Measurements from ENCODE around the gene CCDC117.

CCDC117 gene

DNA sequence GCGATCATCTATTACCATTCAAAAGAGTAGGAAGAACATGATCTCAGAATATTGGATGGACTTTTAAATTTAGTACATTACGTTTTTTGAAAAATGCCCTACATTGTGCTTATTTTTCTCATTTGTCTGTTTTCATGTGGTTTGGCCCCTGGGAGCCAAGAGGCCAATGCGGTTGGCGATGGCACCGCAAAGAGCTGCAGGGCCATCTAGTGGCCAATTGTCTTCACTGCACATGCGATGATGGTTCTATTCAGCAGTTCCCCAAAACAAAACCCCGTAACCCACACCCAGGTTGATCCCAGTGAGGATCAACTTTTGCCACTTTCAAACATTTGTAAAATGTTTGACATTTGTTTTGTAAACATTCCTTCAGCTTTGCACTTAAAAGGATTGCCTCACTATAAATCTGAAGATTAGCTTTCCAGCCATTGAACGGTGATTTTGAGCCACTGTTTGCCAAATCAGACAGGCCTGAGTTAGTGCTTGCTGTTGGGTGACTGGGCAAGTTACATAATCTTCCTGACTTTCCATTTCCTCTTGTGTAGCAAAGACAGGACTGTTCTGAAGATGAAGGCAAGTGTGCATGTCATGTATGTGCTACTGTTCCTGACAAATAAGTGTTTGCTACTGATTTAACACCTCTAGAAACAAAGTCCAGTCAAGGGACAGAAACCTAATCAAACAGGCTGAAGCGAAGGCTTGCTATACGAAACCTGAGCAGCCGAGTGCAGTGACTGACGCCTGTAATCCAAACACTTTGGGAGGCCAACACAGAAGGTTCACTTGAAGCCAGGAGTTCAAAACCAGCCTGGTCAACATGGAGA is 57.1 kb downstream of the CCDC117 start:
- H3K27ac ChIP-seq: no peak overlapping the region
- no peak for TF ChIP-seq ZFX (IDR thresholded peaks at IDR 0.05; ENCODE audit: borderline replicate concordance)
- TF ChIP-seq, protein P1, sequence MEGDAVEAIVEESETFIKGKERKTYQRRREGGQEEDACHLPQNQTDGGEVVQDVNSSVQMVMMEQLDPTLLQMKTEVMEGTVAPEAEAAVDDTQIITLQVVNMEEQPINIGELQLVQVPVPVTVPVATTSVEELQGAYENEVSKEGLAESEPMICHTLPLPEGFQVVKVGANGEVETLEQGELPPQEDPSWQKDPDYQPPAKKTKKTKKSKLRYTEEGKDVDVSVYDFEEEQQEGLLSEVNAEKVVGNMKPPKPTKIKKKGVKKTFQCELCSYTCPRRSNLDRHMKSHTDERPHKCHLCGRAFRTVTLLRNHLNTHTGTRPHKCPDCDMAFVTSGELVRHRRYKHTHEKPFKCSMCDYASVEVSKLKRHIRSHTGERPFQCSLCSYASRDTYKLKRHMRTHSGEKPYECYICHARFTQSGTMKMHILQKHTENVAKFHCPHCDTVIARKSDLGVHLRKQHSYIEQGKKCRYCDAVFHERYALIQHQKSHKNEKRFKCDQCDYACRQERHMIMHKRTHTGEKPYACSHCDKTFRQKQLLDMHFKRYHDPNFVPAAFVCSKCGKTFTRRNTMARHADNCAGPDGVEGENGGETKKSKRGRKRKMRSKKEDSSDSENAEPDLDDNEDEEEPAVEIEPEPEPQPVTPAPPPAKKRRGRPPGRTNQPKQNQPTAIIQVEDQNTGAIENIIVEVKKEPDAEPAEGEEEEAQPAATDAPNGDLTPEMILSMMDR (IDR thresholded peaks at IDR 0.05): peak; percentile 98

DNA sequence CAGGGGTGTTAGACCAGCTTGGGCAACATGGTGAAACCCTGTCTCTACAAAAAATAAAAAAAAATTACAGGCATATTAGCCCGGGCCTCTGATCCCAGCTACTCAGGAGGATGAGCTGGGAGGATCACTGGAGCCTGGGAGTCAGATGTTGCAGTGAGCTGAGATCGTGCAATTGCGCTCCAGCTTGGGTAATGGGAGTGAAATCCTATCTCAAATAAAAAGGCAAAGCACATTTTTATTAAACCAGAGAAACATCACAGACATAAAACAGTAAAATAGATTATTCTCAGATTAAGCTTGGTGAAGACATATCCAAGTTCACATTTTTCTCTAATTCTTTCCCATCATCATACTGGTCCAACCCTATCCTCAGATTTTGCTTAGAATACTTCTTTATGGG is 57.9 kb downstream of the CCDC117 start:
- TF ChIP-seq ZFX (IDR thresholded peaks at IDR 0.05; ENCODE audit: borderline replicate concordance): no peak
- TF ChIP-seq, protein P1 (IDR thresholded peaks at IDR 0.05): no peak

DNA sequence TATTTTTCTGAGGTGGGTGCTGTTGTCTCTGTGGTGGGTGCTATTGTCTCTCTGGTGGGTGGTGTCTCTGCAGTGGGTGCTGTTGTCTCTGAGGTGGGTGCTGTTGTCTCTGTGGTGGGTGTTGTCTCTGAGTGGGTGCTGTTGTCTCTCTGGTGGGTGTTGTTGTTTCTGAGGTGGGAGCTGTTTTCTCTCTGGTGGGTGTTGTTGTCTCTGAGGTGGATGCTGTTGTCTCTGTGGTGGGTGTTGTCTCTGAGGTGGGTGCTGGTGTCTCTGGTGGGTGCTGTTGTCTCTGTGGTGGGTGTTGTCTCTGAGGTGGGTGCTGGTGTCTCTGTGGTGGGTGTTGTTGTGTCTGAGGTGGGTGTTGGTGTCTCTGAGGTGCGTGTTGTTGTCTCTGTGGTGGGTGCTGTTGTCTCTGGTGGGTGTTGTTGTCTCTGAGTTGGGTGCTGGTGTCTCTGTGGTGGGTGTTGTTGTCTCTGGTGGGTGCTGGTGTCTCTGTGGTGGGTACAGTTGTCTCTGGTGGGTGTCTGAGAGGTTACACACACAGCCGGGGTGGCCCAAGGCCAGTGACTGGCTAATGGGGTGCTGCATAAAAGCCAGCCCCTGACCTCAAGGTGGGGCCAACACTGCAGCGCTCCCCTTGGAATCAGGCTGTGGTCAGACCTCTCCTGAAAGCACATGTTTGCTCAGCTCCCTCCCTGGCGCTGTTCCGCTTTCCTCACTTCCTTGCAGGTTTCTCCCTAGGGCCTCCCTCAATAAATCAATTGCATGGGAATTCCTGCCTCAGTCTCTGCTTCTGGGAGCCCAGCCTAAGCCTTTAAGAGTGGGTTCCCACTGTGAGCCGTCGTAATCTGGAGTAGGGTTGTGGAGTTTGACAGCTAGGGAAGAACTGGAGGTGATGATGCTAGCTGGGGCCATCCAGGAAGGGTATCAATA is 58.9 kb downstream of the CCDC117 start:
- H3K27ac ChIP-seq: no peak overlapping the region
- TF ChIP-seq, protein P1 (IDR thresholded peaks at IDR 0.05): no peak
- TF ChIP-seq ZFX (IDR thresholded peaks at IDR 0.05; ENCODE audit: borderline replicate concordance): no peak

More for the DNA sequence above, 57.9 kb downstream of the CCDC117 start:
- H3K27ac ChIP-seq: no peak overlapping the region

DNA sequence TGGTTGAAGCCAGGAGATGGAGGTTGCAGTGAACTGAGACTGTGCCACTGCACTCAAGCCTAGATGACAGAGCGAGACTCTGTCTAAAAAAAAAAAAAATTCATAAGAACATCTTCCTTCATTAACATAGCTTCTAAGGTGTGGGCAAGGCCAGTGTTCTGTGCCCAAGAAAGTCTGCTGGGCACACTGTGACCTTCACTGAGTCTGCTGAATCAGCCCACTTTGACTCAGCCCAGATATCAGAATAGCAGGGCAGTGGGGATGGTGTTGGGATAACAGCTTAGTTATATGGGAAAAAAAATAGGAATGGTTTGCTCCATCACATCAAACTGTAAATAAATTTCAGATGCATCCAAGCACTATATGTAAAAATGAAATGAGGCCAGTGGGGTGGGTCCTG is 60.2 kb downstream of the CCDC117 start:
- TF ChIP-seq, protein P1 (IDR thresholded peaks at IDR 0.05): no peak
- TF ChIP-seq ZFX (IDR thresholded peaks at IDR 0.05; ENCODE audit: borderline replicate concordance): no peak
- H3K27ac ChIP-seq: no peak overlapping the region

DNA sequence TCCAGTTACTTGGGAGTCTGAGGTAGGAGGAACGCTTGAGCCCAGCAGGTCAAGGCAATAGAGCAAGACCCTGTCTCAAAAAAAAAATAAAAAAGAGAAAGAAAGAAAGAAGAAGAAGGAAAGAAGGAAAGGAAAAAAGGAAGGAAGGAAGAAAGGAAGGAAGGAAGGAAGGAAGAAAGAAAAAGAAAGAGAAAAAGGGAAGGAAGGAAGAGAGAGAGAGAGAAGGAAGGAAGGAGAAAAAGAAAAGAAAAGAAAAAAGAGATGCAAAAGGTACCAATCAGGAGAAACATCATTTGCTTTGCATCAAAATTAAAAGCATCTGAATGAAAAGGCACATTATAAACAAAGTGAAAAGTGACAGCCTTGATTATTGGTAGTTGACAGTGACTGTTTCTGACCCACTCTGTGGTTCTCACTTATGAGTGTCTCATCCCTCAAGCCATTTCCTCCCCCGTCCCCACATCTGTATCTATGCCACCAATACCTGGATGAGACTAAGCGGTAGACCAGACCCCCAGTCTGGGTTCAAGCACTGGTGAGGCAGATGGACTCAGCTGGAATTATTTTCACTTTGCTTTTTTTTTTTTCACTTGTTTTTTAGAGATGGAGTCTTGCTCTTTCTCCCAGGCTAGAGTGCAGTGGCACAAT is 60.9 kb downstream of the CCDC117 start:
- H3K27ac ChIP-seq: no peak overlapping the region
- TF ChIP-seq, protein P1 (IDR thresholded peaks at IDR 0.05): no peak
- no peak for TF ChIP-seq ZFX (IDR thresholded peaks at IDR 0.05; ENCODE audit: borderline replicate concordance)

DNA sequence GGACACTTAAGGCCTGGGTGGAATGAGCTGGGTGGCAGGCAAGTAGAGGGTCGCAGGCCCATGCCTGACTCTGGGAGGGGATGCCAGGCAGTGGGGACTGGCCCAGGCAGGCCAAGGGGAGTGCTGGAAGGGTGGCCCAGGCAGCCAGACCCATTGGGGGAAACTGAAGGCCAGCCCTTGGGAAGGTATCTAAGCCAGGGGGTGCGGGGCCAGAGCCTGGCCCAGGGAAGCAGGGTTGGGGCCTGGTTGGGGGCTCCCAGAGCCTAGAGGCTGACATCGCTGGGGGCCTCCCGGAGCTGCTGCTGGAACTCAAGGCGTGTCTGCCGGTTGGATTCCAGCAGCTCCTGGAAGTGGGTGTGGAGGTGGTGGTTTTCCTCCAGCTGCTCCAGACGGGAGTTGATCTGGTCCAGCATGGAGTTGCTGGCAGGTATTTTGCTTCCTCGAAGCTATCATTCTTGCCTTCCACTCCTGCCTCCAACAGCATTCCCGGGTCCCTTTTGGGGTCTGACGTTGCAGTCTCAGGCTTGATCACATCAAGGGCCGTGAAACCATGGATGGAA is 63.2 kb downstream of the CCDC117 start:
- no peak overlapping the region for H3K27ac ChIP-seq
- TF ChIP-seq, protein P1 (IDR thresholded peaks at IDR 0.05): no peak
- no peak for TF ChIP-seq ZFX (IDR thresholded peaks at IDR 0.05; ENCODE audit: borderline replicate concordance)
